IPS-18a (cell line): Measurements from ENCODE around the gene SCN7A.
"Not testable (repeated sequence)": the region's sequence is repeated elsewhere in the genome, so short reads cannot be mapped to it uniquely, and the experiment has no call there.

Source experiments
- H3K27ac ChIP-seq: one replicate; pipeline ENCODE4 v1.5.1; 2013; ENCODE audit warnings: low read length
- H3K27me3 ChIP-seq: one replicate; pipeline ENCODE4 v1.6.1; 2013; ENCODE audit warnings: mild to moderate bottlenecking, low read length; ENCODE audit not compliant: control insufficient read depth, insufficient read depth
- H3K36me3 ChIP-seq: one replicate; pipeline ENCODE4 v1.6.1; 2013; ENCODE audit warnings: low read depth, low read length; ENCODE audit not compliant: control insufficient read depth
- H3K4me1 ChIP-seq: one replicate; pipeline ENCODE4 v1.6.1; 2013; ENCODE audit warnings: low read depth, low read length; ENCODE audit not compliant: control insufficient read depth
- H3K4me3 ChIP-seq: one replicate; pipeline ENCODE4 v1.5.1; 2013; ENCODE audit warnings: low read length
- H3K9ac ChIP-seq: one replicate; pipeline ENCODE4 v1.6.1; 2013; ENCODE audit warnings: mild to moderate bottlenecking, low read length, moderate library complexity
- H3K9me3 ChIP-seq: one replicate; pipeline ENCODE4 v1.6.1; 2013; ENCODE audit warnings: low read depth, low read length; ENCODE audit not compliant: control insufficient read depth

SCN7A gene

GRCh38 chr2:166491461-166491860 is 2.6 kb downstream of the SCN7A start:
- H3K27ac ChIP-seq, result no peak overlapping the region
- H3K9me3 ChIP-seq, result no peaks in the 10 kb centered on the region
- no peaks in the 10 kb centered on the region for H3K36me3 ChIP-seq
- no peak overlapping the region for H3K4me3 ChIP-seq
- no peak overlapping the region for H3K9ac ChIP-seq
- H3K4me1 ChIP-seq, result no peaks in the 10 kb centered on the region
- no peaks in the 10 kb centered on the region for H3K27me3 ChIP-seq

GRCh38 chr2:166487171-166487570 is 6.9 kb downstream of the SCN7A start:
- Histone ChIP-seq H3K9me3 (no peaks in the 10 kb centered on the region), H3K4me1 (no peaks in the 10 kb centered on the region), H3K4me3 (no peak overlapping the region), H3K27me3 (no peaks in the 10 kb centered on the region), H3K27ac (no peak overlapping the region), H3K9ac (no peak overlapping the region), H3K36me3 (no peaks in the 10 kb centered on the region)

DNA sequence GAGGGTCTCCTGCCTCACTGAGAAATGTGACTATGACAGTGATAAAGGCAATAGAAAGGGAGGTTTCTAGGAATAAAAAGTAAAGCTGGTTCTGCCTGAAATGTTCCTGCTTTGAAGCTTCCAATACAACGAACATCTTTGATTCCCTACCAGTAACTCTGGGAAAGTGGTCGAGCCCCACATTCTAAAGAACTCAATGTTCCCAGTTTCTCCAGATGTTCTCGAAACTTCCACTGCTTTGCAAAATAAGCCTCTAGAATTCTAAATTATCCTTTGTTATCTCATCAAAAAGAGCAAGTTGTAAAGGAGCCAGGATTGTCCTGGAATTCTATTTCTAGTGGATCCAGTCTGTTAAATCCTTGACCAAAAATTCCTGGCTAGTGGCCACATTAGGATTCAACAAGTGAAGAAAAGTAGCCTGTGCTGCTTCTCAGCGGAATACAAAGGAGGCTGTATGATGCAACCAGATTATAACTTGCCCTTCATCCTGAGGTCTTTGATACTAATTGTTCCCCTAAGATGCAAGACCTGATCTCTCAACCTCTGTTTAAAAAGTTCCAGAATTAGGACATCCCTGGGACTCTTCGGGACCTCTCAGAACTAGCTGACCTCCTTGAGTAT is 8.4 kb downstream of the SCN7A start:
- H3K4me1 ChIP-seq, result no peaks in the 10 kb centered on the region
- no peak overlapping the region for H3K27ac ChIP-seq
- H3K36me3 ChIP-seq, result no peaks in the 10 kb centered on the region
- H3K9me3 ChIP-seq, result no peaks in the 10 kb centered on the region
- H3K27me3 ChIP-seq, result no peaks in the 10 kb centered on the region
- H3K9ac ChIP-seq, result no peak overlapping the region
- H3K4me3 ChIP-seq, result no peak overlapping the region

- Histone ChIP-seq H3K4me3 (no peak overlapping the region), H3K4me1 (no peaks in the 10 kb centered on the region), H3K27me3 (no peaks in the 10 kb centered on the region), H3K36me3 (no peaks in the 10 kb centered on the region), H3K9ac (no peak overlapping the region), H3K27ac (no peak overlapping the region), H3K9me3 (no peaks in the 10 kb centered on the region)
Measured at GRCh38 chr2:166472332-166472731, 21.7 kb downstream of the SCN7A start.

GRCh38 chr2:166468124-166469024 is 25.7 kb downstream of the SCN7A start:
- Histone ChIP-seq H3K9me3 (no peaks in the 10 kb centered on the region), H3K9ac (no peak overlapping the region), H3K4me1 (no peaks in the 10 kb centered on the region), H3K36me3 (no peaks in the 10 kb centered on the region), H3K27me3 (no peaks in the 10 kb centered on the region), H3K4me3 (no peak overlapping the region), H3K27ac (no peak overlapping the region)

- H3K36me3 ChIP-seq, result no peaks in the 10 kb centered on the region
- no peaks in the 10 kb centered on the region for H3K27me3 ChIP-seq
- no peak overlapping the region for H3K27ac ChIP-seq
- H3K4me1 ChIP-seq, result no peaks in the 10 kb centered on the region
- H3K9me3 ChIP-seq, result no peaks in the 10 kb centered on the region
- H3K9ac ChIP-seq, result no peak overlapping the region
- H3K4me3 ChIP-seq, result no peak overlapping the region
Measured at GRCh38 chr2:166464187-166464586, 29.9 kb downstream of the SCN7A start.

DNA sequence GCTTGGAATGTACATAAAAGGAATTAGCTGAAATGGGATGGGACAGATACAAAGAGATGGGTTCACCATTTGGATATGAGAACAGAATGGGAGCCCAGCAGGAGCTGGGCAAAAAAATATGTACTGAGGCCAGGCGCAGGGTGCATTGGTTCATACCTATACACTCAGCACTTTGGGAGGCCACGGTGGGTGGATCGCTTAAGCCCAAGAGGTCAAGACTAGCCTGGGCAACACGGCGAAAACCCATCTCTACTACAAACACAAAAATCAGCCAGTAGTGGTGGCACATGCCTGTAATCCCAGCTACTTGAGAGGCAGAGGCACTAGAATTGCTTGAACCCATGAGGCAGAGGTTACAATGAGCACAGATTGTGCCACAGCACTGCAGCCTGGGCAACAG is 30.4 kb downstream of the SCN7A start:
- no peaks in the 10 kb centered on the region for H3K36me3 ChIP-seq
- H3K27ac ChIP-seq, result no peak overlapping the region
- H3K9me3 ChIP-seq, result no peaks in the 10 kb centered on the region
- H3K4me3 ChIP-seq, result no peak overlapping the region
- no peak overlapping the region for H3K9ac ChIP-seq
- no peaks in the 10 kb centered on the region for H3K4me1 ChIP-seq
- no peaks in the 10 kb centered on the region for H3K27me3 ChIP-seq

GRCh38 chr2:166458674-166459073 is 35.4 kb downstream of the SCN7A start:
- H3K9ac ChIP-seq, result no peak overlapping the region
- no peaks in the 10 kb centered on the region for H3K4me1 ChIP-seq
- no peaks in the 10 kb centered on the region for H3K36me3 ChIP-seq
- H3K4me3 ChIP-seq, result no peak overlapping the region
- H3K9me3 ChIP-seq, result no peaks in the 10 kb centered on the region
- H3K27ac ChIP-seq, result no peak overlapping the region
- H3K27me3 ChIP-seq, result no peaks in the 10 kb centered on the region

- not testable (repeated sequence) for H3K27ac ChIP-seq, H3K36me3 ChIP-seq, H3K27me3 ChIP-seq, H3K9ac ChIP-seq, H3K4me3 ChIP-seq, H3K9me3 ChIP-seq, H3K4me1 ChIP-seq
Measured at GRCh38 chr2:166455823-166456222, 38.2 kb downstream of the SCN7A start.

GRCh38 chr2:166454006-166454595 is 39.9 kb downstream of the SCN7A start:
- H3K9me3 ChIP-seq, result no peaks in the 10 kb centered on the region
- H3K36me3 ChIP-seq, result no peaks in the 10 kb centered on the region
- no peaks in the 10 kb centered on the region for H3K27me3 ChIP-seq
- no peak overlapping the region for H3K27ac ChIP-seq
- H3K4me1 ChIP-seq, result no peaks in the 10 kb centered on the region
- no peak overlapping the region for H3K4me3 ChIP-seq
- no peak overlapping the region for H3K9ac ChIP-seq

DNA sequence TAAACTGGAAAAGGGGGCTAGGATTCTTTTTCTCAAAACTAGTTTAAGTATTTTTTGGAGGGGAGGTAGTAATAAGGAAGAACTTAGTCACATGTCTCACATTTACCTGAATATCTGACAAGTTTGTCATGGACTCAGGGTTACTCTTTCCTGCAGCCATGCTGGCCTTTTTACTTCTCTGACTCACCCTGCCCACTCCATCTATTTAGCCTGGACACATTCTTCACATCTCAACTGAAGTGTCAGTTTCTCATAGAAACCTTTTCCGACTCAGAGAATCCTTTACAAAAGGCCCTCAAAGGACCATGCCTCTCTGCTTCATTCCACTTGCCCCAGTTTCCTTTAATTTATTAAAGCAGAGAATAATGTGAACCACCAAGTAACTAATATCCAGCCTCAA is 42.6 kb downstream of the SCN7A start:
- H3K27ac ChIP-seq, result no peak overlapping the region
- no peaks in the 10 kb centered on the region for H3K4me1 ChIP-seq
- no peak overlapping the region for H3K4me3 ChIP-seq
- no peaks in the 10 kb centered on the region for H3K27me3 ChIP-seq
- no peak overlapping the region for H3K9ac ChIP-seq
- no peaks in the 10 kb centered on the region for H3K36me3 ChIP-seq
- no peaks in the 10 kb centered on the region for H3K9me3 ChIP-seq
